Endodermal cell (in vitro differentiated cells): ENCODE measurements around the gene RND1. TPM values are rescaled to one million over a fixed set of nuclear protein-coding genes. Genes with fewer than 3 reads are reported as not detected.
"Not testable (repeated sequence)": the region's sequence is repeated elsewhere in the genome, so short reads cannot be mapped to it uniquely, and the experiment has no call there.

ENCODE experiments used
- DNase-seq: peaks from one replicate; pipeline ENCODE4 v3.0.0-alpha.2; 2017
- H3K27ac ChIP-seq: 2 replicates; pipeline ENCODE4 v1.5.1; 2013; ENCODE audit warnings: mild to moderate bottlenecking, low read depth, low read length, moderate library complexity
- H3K27me3 ChIP-seq: 2 replicates; pipeline ENCODE4 v1.6.1; 2013; ENCODE audit warnings: mild to moderate bottlenecking, low read length, moderate library complexity; ENCODE audit not compliant: insufficient read depth, control insufficient read depth, poor library complexity, severe bottlenecking
- H3K36me3 ChIP-seq: 2 replicates; pipeline ENCODE4 v1.7.0; 2013; ENCODE audit warnings: mild to moderate bottlenecking, low read length, moderate library complexity; ENCODE audit not compliant: control insufficient read depth, insufficient read depth
- H3K4me1 ChIP-seq: one replicate; pipeline ENCODE4 v1.7.0; 2013; ENCODE audit warnings: low read length; ENCODE audit not compliant: control insufficient read depth, insufficient read depth
- H3K4me3 ChIP-seq: 2 replicates; pipeline ENCODE4 v1.5.1; 2013; ENCODE audit warnings: mild to moderate bottlenecking, low read length, moderate library complexity
- H3K9ac ChIP-seq: 2 replicates; pipeline ENCODE4 v1.6.1; 2013; ENCODE audit warnings: mild to moderate bottlenecking, low read length, moderate library complexity; ENCODE audit not compliant: poor library complexity, severe bottlenecking; ENCODE audit errors: extremely low read depth
- H3K9me3 ChIP-seq: 2 replicates; pipeline ENCODE4 v1.6.1; 2013; ENCODE audit warnings: mild to moderate bottlenecking, low read length, moderate library complexity; ENCODE audit not compliant: control insufficient read depth
- H3K27ac Mint-ChIP-seq: 2 replicates; pipeline ENCODE4 v1.8.0; 2020; ENCODE audit warnings: mixed read lengths
- H3K27me3 Mint-ChIP-seq: 2 replicates; pipeline ENCODE4 v1.8.0; 2021; ENCODE audit warnings: mild to moderate bottlenecking, mixed read lengths; ENCODE audit not compliant: insufficient read depth
- H3K36me3 Mint-ChIP-seq: 2 replicates; pipeline ENCODE4 v1.8.0; 2020; ENCODE audit warnings: low read depth, mixed read lengths
- H3K4me1 Mint-ChIP-seq: 2 replicates; pipeline ENCODE4 v1.8.0; 2020; ENCODE audit warnings: mixed read lengths
- H3K4me3 Mint-ChIP-seq: 2 replicates; pipeline ENCODE4 v1.8.0; 2020; ENCODE audit warnings: mild to moderate bottlenecking, moderate library complexity, mixed read lengths
- H3K9me3 Mint-ChIP-seq: 2 replicates; pipeline ENCODE4 v1.8.0; 2020; ENCODE audit warnings: mild to moderate bottlenecking, mixed read lengths
- CTCF ChIP-seq: fragments of 200-600 bp; sonication (generic); conservative IDR thresholded peaks from 2 replicates; pipeline ENCODE4 v1.5.0; 2021; ENCODE audit warnings: antibody characterized with exemption, mild to moderate bottlenecking
- WGBS, 2 experiments: methylation state at CpG; one replicate each; pipeline versions ENCODE4 v1.1.5 to v1.1.7; 2013; ENCODE audit warnings: missing lambda C conversion rate in 2 of 2, mixed read lengths in 1 of 2; ENCODE audit not compliant: insufficient coverage in 1 of 2, insufficient read length in 1 of 2; 5-methylcytosine and 5-hydroxymethylcytosine counted together
- total RNA-seq, 2 donors: library from RNA; stranded (reverse); fragmentation: NEBNext Ultra II Directional in 1 of 2; extraction: Animal tissue kit (Norgen Biotek cat#: 25700) in 1 of 2; gene quantifications; 2 replicates in 1 of 2; 3 replicates in 1 of 2; pipeline ENCODE4 v1.2.1, GENCODE V29; 2021

The RND1 gene
- total RNA-seq, 2 donors from 2014 or later: 10.7 to 18.9 TPM

GRCh38 chr12:48857278-48857994 lies 8.2 kb downstream of the RND1 start:
- peaks cover 6% of the 10 kb centered on the region for H3K4me1 Mint-ChIP-seq
- H3K9ac ChIP-seq: no peak overlapping the region
- no peak overlapping the region for H3K27ac ChIP-seq
- TF ChIP-seq CTCF: no peak
- H3K4me1 ChIP-seq: no peaks in the 10 kb centered on the region
- DNase-seq: no peak
- no peaks in the 10 kb centered on the region for H3K27me3 ChIP-seq
- H3K4me3 Mint-ChIP-seq: no peak overlapping the region
- no peaks in the 10 kb centered on the region for H3K36me3 ChIP-seq
- WGBS, 2 experiments: 90 to 94% methylated on average over 6 to 11 of the region's 13 CpGs
- H3K9me3 Mint-ChIP-seq: no peaks in the 10 kb centered on the region
- H3K9me3 ChIP-seq: no peaks in the 10 kb centered on the region
- H3K27ac Mint-ChIP-seq: no peak overlapping the region
- peaks cover 25% of the 10 kb centered on the region for H3K36me3 Mint-ChIP-seq
- no peak overlapping the region for H3K4me3 ChIP-seq
- no peaks in the 10 kb centered on the region for H3K27me3 Mint-ChIP-seq

- H3K36me3 Mint-ChIP-seq: peaks cover 18% of the 10 kb centered on the region
- H3K9me3 ChIP-seq: no peaks in the 10 kb centered on the region
- no peak overlapping the region for H3K27ac Mint-ChIP-seq
- no peaks in the 10 kb centered on the region for H3K27me3 Mint-ChIP-seq
- WGBS, 2 experiments: 85% methylated on average over 2 of the region's 2 CpGs; no CpG with 5 or more reads in 1 of the 2 experiments
- H3K4me3 ChIP-seq: no peak overlapping the region
- no peaks in the 10 kb centered on the region for H3K4me1 ChIP-seq
- no peaks in the 10 kb centered on the region for H3K9me3 Mint-ChIP-seq
- no peak overlapping the region for H3K27ac ChIP-seq
- TF ChIP-seq CTCF: no peak
- no peak overlapping the region for H3K4me3 Mint-ChIP-seq
- H3K27me3 ChIP-seq: no peaks in the 10 kb centered on the region
- DNase-seq: no peak
- H3K9ac ChIP-seq: no peak overlapping the region
- no peaks in the 10 kb centered on the region for H3K36me3 ChIP-seq
- H3K4me1 Mint-ChIP-seq: peaks cover 6% of the 10 kb centered on the region
These were observed 9.3 kb downstream of the RND1 start for GRCh38 chr12:48856379-48856778.

- not testable (repeated sequence) for H3K36me3 ChIP-seq, H3K27ac ChIP-seq, H3K27me3 Mint-ChIP-seq, H3K4me3 ChIP-seq, H3K4me1 ChIP-seq, H3K9me3 ChIP-seq, H3K4me3 Mint-ChIP-seq, H3K27ac Mint-ChIP-seq, DNase-seq, H3K9me3 Mint-ChIP-seq, H3K27me3 ChIP-seq, H3K9ac ChIP-seq
- peaks cover 14% of the 10 kb centered on the region for H3K4me1 Mint-ChIP-seq
- WGBS, 2 experiments: 91 to 100% methylated on average over 1 to 10 of the region's 10 CpGs
- peaks cover 14% of the 10 kb centered on the region for H3K36me3 Mint-ChIP-seq
These were observed 10.7 kb downstream of the RND1 start for GRCh38 chr12:48854932-48855331.
